NB4 (cell line): ENCODE data around the gene CHMP1B.
A peak's percentile ranks its signal among the peaks of the same experiment; 100 is the strongest.

Experiments used
- DNase-seq: peaks from one replicate; pipeline ENCODE4 v3.0.0; 2010; ENCODE audit warnings: low read depth
- H3K4me3 ChIP-seq: one replicate; pipeline ENCODE4 v1.5.1; 2011; ENCODE audit warnings: mild to moderate bottlenecking, low read depth, low read length, moderate library complexity
- MYC ChIP-seq: IDR thresholded peaks from 2 replicates; pipeline ENCODE4 v1.6.1; 2011; ENCODE audit warnings: low read depth, low read length
- POLR2A ChIP-seq: IDR thresholded peaks from 2 replicates; pipeline ENCODE4 v1.6.1; 2011; ENCODE audit warnings: mild to moderate bottlenecking; ENCODE audit not compliant: insufficient read length; ENCODE audit errors: extremely low read depth
- TF ChIP-seq, protein P1 (sequence below): IDR thresholded peaks from 2 replicates; pipeline ENCODE4 v1.6.1; 2011; ENCODE audit warnings: low read depth, low read length
- TF ChIP-seq, protein P2 (sequence below): IDR thresholded peaks from one replicate; pipeline ENCODE4 v1.5.1; 2012; ENCODE audit warnings: low read depth, low read length

CHMP1B gene, protein sequence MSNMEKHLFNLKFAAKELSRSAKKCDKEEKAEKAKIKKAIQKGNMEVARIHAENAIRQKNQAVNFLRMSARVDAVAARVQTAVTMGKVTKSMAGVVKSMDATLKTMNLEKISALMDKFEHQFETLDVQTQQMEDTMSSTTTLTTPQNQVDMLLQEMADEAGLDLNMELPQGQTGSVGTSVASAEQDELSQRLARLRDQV

DNA sequence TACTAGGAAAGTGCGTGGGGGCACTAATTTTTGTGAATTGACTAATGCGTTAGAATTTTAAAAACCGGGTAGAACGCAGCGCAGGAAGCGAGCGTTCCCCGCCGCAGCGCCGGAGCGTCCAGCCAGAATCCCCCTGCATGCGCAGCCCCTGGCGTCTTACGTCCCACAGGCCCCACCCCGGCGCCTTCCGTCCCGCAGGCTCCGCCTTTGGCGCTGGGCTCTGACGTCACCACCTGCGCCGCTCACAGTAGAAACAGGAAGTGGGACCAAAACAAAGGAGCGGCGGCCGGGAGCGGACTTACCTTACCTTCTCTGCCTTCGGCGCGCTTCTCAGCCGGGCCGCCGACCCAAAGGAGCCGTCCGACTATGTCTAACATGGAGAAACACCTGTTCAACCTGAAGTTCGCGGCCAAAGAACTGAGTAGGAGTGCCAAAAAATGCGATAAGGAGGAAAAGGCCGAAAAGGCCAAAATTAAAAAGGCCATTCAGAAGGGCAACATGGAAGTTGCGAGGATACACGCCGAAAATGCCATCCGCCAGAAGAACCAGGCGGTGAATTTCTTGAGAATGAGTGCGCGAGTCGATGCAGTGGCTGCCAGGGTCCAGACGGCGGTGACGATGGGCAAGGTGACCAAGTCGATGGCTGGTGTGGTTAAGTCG, at the start of gene CHMP1B:
Gene CHMP1B (plus strand): TSS at position 268 of the 660 bp plus-strand sequence. CDS start 99 bp downstream, at position 367.
- peak; percentile 98 for DNase-seq
- peak within 1 kb of the TSS; percentile 98 for H3K4me3 ChIP-seq
- TF ChIP-seq MYC (peak; percentile 9; the same call in 1 of the 2 replicates), POLR2A (peak; percentile 91)
- TF ChIP-seq, protein P1, sequence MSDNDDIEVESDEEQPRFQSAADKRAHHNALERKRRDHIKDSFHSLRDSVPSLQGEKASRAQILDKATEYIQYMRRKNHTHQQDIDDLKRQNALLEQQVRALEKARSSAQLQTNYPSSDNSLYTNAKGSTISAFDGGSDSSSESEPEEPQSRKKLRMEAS = no peak; the same call in none of the 2 replicates

DNA sequence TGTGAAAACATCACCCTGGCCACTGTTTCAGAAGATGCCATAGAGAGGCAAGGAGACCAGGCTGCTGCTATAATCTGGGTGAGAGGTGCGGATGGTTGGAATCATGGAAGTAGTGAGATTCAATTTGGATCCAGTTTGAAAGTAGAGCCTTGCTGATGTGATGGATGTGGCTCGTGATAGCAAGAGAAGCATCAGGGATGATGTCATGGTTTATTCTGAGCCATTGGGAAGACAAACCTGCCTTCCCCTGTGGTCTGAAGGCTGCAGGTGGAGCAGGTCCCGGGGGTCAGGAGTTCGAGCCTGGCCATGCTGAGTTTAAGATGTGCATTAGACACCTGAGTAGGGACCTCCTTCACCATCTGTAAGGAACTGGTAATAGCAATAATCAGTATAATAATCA, 49.6 kb upstream of the CHMP1B start:
- H3K4me3 ChIP-seq = no peak overlapping the region
- DNase-seq = no peak
- TF ChIP-seq, protein P2, sequence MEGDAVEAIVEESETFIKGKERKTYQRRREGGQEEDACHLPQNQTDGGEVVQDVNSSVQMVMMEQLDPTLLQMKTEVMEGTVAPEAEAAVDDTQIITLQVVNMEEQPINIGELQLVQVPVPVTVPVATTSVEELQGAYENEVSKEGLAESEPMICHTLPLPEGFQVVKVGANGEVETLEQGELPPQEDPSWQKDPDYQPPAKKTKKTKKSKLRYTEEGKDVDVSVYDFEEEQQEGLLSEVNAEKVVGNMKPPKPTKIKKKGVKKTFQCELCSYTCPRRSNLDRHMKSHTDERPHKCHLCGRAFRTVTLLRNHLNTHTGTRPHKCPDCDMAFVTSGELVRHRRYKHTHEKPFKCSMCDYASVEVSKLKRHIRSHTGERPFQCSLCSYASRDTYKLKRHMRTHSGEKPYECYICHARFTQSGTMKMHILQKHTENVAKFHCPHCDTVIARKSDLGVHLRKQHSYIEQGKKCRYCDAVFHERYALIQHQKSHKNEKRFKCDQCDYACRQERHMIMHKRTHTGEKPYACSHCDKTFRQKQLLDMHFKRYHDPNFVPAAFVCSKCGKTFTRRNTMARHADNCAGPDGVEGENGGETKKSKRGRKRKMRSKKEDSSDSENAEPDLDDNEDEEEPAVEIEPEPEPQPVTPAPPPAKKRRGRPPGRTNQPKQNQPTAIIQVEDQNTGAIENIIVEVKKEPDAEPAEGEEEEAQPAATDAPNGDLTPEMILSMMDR = no peak
- TF ChIP-seq MYC (no peak), POLR2A (no peak)
- TF ChIP-seq, protein P1 = no peak

DNA sequence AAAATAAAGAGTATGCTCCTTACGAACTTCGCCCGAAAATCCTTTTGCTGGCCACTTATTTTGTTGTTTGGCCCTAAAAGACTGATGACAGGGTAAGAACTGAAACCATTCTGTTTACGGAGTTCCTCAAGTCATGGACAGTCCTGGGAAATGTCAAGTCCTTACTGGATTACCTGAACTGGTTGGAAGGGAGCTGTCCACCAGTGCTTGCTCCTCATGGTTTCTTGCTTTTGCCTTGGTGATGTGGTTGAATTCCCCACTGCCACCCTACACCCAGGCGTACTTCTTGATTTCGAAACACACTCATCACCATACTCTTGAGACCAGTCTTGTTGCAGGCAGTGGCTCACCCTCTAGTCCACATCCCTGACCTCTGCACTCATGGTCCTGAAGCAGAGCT, 49.1 kb upstream of the CHMP1B start:
- TF ChIP-seq, protein P1 = no peak; the same call in 1 of the 2 replicates
- TF ChIP-seq MYC (no peak), POLR2A (no peak)
- TF ChIP-seq, protein P2 = no peak
- no peak overlapping the region for H3K4me3 ChIP-seq
- peak; percentile 67 for DNase-seq

DNA sequence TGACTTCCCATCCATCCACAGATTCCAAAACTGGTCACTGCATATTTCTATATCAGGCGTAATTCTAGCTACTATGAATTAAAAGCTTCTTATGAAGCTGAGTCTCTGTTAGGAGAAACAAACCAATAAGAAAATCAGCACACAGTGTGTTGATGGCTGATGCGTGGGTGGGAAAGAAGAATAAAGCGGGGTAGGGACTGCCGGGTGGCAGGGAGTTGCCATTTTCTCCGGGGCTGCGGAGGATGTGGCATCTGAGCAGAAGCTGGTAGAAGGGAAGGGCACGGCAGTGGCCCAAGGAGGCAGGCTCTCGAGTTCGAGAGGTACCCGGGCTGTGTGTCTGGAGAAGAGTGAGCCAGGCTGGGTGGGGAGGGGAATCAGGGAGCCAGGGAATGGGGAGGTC, 48.6 kb upstream of the CHMP1B start:
- TF ChIP-seq, protein P1 = no peak
- TF ChIP-seq, protein P2 = no peak
- TF ChIP-seq MYC (no peak), POLR2A (no peak)
- no peak for DNase-seq

DNA sequence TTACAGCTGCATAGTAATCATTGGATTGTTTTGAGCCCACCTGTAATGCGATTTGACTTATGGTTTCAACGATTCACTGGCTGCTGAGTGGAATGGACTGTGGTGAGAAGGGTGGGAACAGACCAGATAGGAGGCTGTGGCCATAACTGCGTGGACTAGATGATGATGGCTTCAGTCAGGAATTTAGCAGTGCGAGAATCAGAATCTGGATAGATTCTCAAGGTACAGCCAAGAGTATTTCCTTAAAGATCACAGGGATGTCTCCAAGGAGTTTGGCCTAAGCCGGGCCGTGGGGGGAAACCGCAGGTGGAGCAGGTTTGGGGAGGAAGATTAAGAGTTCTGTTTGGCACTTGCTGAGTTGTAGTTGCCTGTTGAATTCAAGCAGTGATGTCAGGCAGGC, 44.0 kb upstream of the CHMP1B start:
- TF ChIP-seq MYC = no peak
- no peak for TF ChIP-seq POLR2A
- TF ChIP-seq, protein P2 = no peak
- TF ChIP-seq, protein P1 = no peak
- DNase-seq = no peak
- no peak overlapping the region for H3K4me3 ChIP-seq

More for the DNA sequence above, 48.6 kb upstream of the CHMP1B start:
- H3K4me3 ChIP-seq = no peak overlapping the region
